PC-9 (cell line): ENCODE results near the gene ZNF766.

Experiments
- CTCF ChIP-seq: fragments of 200-600 bp; sonication (generic); conservative IDR thresholded peaks from 2 replicates; pipeline ENCODE4 v1.6.1; 2017; ENCODE audit warnings: mixed run types, antibody characterized with exemption, mild to moderate bottlenecking, moderate library complexity
- EZH2 ChIP-seq: fragments of 200-600 bp; sonication (generic); IDR thresholded peaks from 2 replicates; pipeline ENCODE4 v1.8.0; 2017; ENCODE audit warnings: antibody characterized with exemption, low read depth

- no peak for TF ChIP-seq CTCF
- no peak for TF ChIP-seq EZH2
Observed at GRCh38 chr19:52291781-52292180, 22.4 kb downstream of the ZNF766 start.
